OCI-LY3 (cell line): ENCODE measurements around the gene ZNF430.

ENCODE experiments used
- H2AFZ ChIP-seq: fragments of 200-600, 300-600 bp; shearing (Covaris generic); 2 replicates; pipeline ENCODE4 v1.6.0; 2014; ENCODE audit warnings: antibody characterized with exemption, low read depth, low read length
- H3K27ac ChIP-seq: fragments of 200-600, 300-600 bp; sonication (generic); 2 replicates; pipeline ENCODE4 v1.5.1; 2014; ENCODE audit warnings: mild to moderate bottlenecking, low read length, moderate library complexity, mixed read lengths
- H3K27me3 ChIP-seq: fragments of 200-600, 300-600 bp; sonication (generic); 2 replicates; pipeline ENCODE4 v1.6.1; 2014; ENCODE audit warnings: low read depth, low read length, mixed read lengths
- H3K36me3 ChIP-seq: fragments of 200-600, 300-600 bp; sonication (generic); replicated peaks from 2 replicates; pipeline ENCODE3; 2014; ENCODE audit warnings: low read depth, low read length, mixed read lengths
- H3K4me1 ChIP-seq: fragments of 300-600, 200-600 bp; sonication (generic); 2 replicates; pipeline ENCODE4 v1.6.1; 2014; ENCODE audit warnings: low read length, mixed read lengths
- H3K4me2 ChIP-seq: fragments of 200-600, 300-600 bp; sonication (generic); 2 replicates; pipeline ENCODE4 v1.6.1; 2014; ENCODE audit warnings: low read length, mixed read lengths
- H3K4me3 ChIP-seq: fragments of 300-600, 200-600 bp; sonication (generic); 2 replicates; pipeline ENCODE4 v1.5.1; 2014; ENCODE audit warnings: antibody characterized with exemption, mild to moderate bottlenecking, low read length, moderate library complexity
- H3K79me2 ChIP-seq: fragments of 300-600, 200-600 bp; shearing (Covaris generic); 2 replicates; pipeline ENCODE4 v1.6.1; 2014; ENCODE audit warnings: mild to moderate bottlenecking, low read length, mixed read lengths
- H3K9ac ChIP-seq: fragments of 300-600, 200-600 bp; shearing (Covaris generic); 2 replicates; pipeline ENCODE4 v1.6.0; 2014; ENCODE audit warnings: mild to moderate bottlenecking, low read length, moderate library complexity
- H3K9me3 ChIP-seq: fragments of 200-600, 300-600 bp; shearing (Covaris generic); 2 replicates; pipeline ENCODE4 v1.6.1; 2014; ENCODE audit warnings: low read length, mixed read lengths; ENCODE audit not compliant: insufficient read depth
- H4K20me1 ChIP-seq: fragments of 200-600, 300-600 bp; sonication (generic); 2 replicates; pipeline ENCODE4 v1.6.1; 2016; ENCODE audit warnings: low read length, mixed read lengths; ENCODE audit not compliant: insufficient read depth
- CTCF ChIP-seq: fragments of 200-600, 300-600 bp; sonication (generic); IDR thresholded peaks from 2 replicates; pipeline ENCODE4 v1.5.1; 2014; ENCODE audit warnings: antibody characterized with exemption, low read length, low read depth
- EZH2phosphoT487 ChIP-seq: fragments of 200-600 bp; shearing (Covaris generic); IDR thresholded peaks from 2 replicates; pipeline ENCODE4 v1.6.1; 2018; ENCODE audit warnings: antibody characterized with exemption, mixed run types, low read depth

Gene ZNF430

GRCh38 chr19:21047716-21048115 lies 27.3 kb downstream of the ZNF430 start:
- no peak overlapping the region for H3K4me3 ChIP-seq
- H3K27ac ChIP-seq = no peak overlapping the region
- no peaks in the 10 kb centered on the region for H4K20me1 ChIP-seq
- H3K79me2 ChIP-seq = peaks cover 54% of the 10 kb centered on the region
- no peak overlapping the region for H3K4me2 ChIP-seq
- peaks cover 7% of the 10 kb centered on the region for H3K4me1 ChIP-seq
- peaks cover 26% of the 10 kb centered on the region for H3K9me3 ChIP-seq
- no peak for TF ChIP-seq CTCF
- no peak for TF ChIP-seq EZH2phosphoT487
- H3K9ac ChIP-seq = no peak overlapping the region
- H3K27me3 ChIP-seq = no peaks in the 10 kb centered on the region
- H2AFZ ChIP-seq = no peak overlapping the region
- peaks cover 89% of the 10 kb centered on the region for H3K36me3 ChIP-seq

DNA sequence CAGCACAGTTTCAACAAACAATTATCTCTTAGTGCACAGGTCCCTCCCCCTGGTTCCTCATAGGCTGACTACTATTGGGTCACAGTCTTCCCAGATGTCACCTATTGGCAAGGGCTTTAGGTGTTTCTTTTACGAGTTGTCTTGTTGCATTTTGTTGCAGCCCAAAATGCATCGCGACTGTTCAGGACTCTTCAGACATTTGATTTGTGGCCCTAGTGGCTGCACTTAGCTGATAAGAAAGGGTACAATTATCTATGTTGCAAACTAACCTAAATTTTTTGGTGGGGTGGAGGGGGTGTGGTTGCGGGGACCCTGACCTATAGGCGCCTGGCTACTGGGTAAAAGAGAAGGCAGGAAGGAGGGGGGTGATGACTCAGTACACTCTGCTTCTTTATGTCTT lies 32.4 kb downstream of the ZNF430 start:
- peaks cover 7% of the 10 kb centered on the region for H3K79me2 ChIP-seq
- no peak overlapping the region for H3K9ac ChIP-seq
- no peak overlapping the region for H3K27ac ChIP-seq
- no peak overlapping the region for H3K4me2 ChIP-seq
- no peaks in the 10 kb centered on the region for H4K20me1 ChIP-seq
- no peak overlapping the region for H2AFZ ChIP-seq
- no peak overlapping the region for H3K4me3 ChIP-seq
- H3K36me3 ChIP-seq = peaks cover 84% of the 10 kb centered on the region
- TF ChIP-seq CTCF (no peak), EZH2phosphoT487 (no peak)
- H3K4me1 ChIP-seq = no peaks in the 10 kb centered on the region
- H3K27me3 ChIP-seq = no peaks in the 10 kb centered on the region
- H3K9me3 ChIP-seq = peaks cover 17% of the 10 kb centered on the region

- Histone ChIP-seq H3K9ac (no peak overlapping the region), H3K36me3 (peaks cover 50% of the 10 kb centered on the region), H3K27me3 (no peaks in the 10 kb centered on the region), H2AFZ (no peak overlapping the region), H4K20me1 (no peaks in the 10 kb centered on the region), H3K4me1 (no peaks in the 10 kb centered on the region), H3K4me2 (no peak overlapping the region), H3K27ac (no peak overlapping the region), H3K4me3 (no peak overlapping the region), H3K79me2 (no peaks in the 10 kb centered on the region), H3K9me3 (peaks cover 5% of the 10 kb centered on the region; the same call in 1 of the 2 replicates)
- TF ChIP-seq EZH2phosphoT487 (no peak), CTCF (no peak)
These were observed 44.9 kb downstream of the ZNF430 start for GRCh38 chr19:21065336-21065735.

DNA sequence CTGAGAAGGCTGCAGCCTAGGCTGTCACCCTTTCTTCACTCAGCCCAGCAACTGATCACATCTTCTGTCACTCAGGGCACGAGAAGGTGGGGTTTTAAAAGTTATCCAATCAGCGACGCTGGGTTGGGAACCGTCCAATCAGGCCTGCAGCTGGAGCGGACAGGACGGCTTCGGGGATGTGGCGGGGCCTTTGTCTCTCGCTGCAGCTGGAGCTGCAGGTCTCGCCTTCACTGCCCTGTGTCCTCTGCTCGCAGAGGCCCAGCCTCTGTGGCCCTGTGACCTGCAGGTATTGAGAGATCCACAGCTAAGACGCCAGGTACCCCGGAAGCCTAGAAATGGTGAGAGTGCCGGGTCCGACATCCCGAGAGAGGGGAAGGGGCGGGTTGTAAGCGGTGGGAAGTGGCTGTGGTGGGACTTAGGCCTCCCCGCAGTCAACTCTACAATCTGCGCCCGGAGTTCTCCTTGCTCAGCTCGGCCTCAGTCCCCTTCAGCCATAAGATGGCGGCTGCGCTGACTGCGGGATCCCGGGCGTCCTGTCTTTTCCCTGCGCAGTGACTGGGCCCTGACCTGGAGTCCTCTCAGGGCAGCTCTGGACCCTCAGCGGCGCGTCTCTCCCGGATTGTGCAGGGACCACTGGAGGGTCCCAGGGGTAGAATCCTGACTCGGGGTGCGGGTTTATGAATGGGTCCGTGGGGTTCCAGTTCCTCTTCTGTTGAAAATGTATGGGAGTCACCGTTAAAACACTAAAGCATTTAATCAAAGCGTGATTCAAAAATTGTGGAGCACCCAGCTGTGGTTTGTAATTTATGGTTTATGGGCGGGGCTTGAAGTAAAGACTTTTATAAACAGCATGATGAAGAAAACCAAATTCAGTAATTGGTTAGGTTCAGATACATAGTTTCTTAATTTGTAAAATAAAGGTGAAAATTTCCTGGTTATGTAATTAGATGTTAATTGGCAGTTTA lies 61.8 kb downstream of the ZNF430 start, which contains the start of gene ZNF714:
Gene ZNF714 (plus strand): TSS at position 193 of the 965 bp plus-strand sequence. CDS start 16,066 bp downstream, outside the sequence.
- Histone ChIP-seq H3K9ac (peak within 1 kb of the TSS; percentile 81), H2AFZ (peak within 1 kb of the TSS; percentile 28; the same call in 1 of the 2 replicates), H3K27me3 (no peaks in the 10 kb centered on the region), H4K20me1 (no peaks in the 10 kb centered on the region), H3K9me3 (no peaks in the 10 kb centered on the region), H3K36me3 (peaks cover 19% of the 10 kb centered on the region), H3K27ac (peak within 1 kb of the TSS; percentile 78), H3K4me2 (peak within 1 kb of the TSS; percentile 56), H3K4me1 (no peaks in the 10 kb centered on the region), H3K4me3 (peak within 1 kb of the TSS; percentile 86), H3K79me2 (peaks cover 25% of the 10 kb centered on the region)
- TF ChIP-seq EZH2phosphoT487 = no peak
- TF ChIP-seq CTCF = no peak
